ENCODE measurements around the gene DTYMK. TPM values are rescaled to one million over a fixed set of nuclear protein-coding genes. Genes with fewer than 3 reads are reported as not detected.

The DTYMK gene
- total RNA-seq, 1 experiment from 2014 or later, result 88.1 TPM

- Mint-ChIP-seq H3K27me3 (ENCODE audit: low read depth) (no peaks in the 10 kb centered on the region), H3K9me3 (no peaks in the 10 kb centered on the region), H3K36me3 (peaks cover 37% of the 10 kb centered on the region), H3K27ac (no peak overlapping the region), H3K4me1 (no peaks in the 10 kb centered on the region), H3K4me3 (no peak overlapping the region)
- ATAC-seq, result no peak
- DNase-seq (ENCODE audit: low spot score), result no peak
- TF ChIP-seq SOX15 (CRISPR knock-in tag; IDR thresholded peaks at IDR 0.05), result no peak
- no peak for TF ChIP-seq MXD4 (CRISPR knock-in tag; IDR thresholded peaks at IDR 0.05; ENCODE audit: borderline replicate concordance)
- TF ChIP-seq ZNF512 (CRISPR knock-in tag; IDR thresholded peaks at IDR 0.05; ENCODE audit: borderline replicate concordance), result no peak
- no peak for TF ChIP-seq E2F1 (CRISPR knock-in tag; IDR thresholded peaks at IDR 0.05)
- TF ChIP-seq TCF7 (CRISPR knock-in tag; IDR thresholded peaks at IDR 0.05; ENCODE audit: low read depth), result no peak
- TF ChIP-seq RELA (CRISPR knock-in tag; IDR thresholded peaks at IDR 0.05; ENCODE audit: borderline replicate concordance), result no peak
- no peak for TF ChIP-seq FOXK1 (CRISPR knock-in tag; IDR thresholded peaks at IDR 0.05)
- no peak for TF ChIP-seq ETV6 (CRISPR knock-in tag; IDR thresholded peaks at IDR 0.05)
- TF ChIP-seq TP53 (CRISPR knock-in tag; IDR thresholded peaks at IDR 0.05), result no peak
- TF ChIP-seq NFYB (CRISPR knock-in tag; conservative IDR thresholded peaks at IDR 0.05; ENCODE audit: low read depth), result no peak
- TF ChIP-seq ZNF138 (CRISPR knock-in tag; conservative IDR thresholded peaks at IDR 0.05), result no peak
- TF ChIP-seq OVOL2 (CRISPR knock-in tag; IDR thresholded peaks at IDR 0.05; ENCODE audit: borderline replicate concordance), result no peak
- TF ChIP-seq MYBL2 (CRISPR knock-in tag; IDR thresholded peaks at IDR 0.05), result no peak
- TF ChIP-seq ARID4B (CRISPR knock-in tag; IDR thresholded peaks at IDR 0.05; ENCODE audit: borderline replicate concordance), result no peak
- TF ChIP-seq ZNF532 (CRISPR knock-in tag; IDR thresholded peaks at IDR 0.05; ENCODE audit: borderline replicate concordance), result no peak
- no peak for TF ChIP-seq FOXP4 (CRISPR knock-in tag; IDR thresholded peaks at IDR 0.05)
- TF ChIP-seq ZNF232 (CRISPR knock-in tag; IDR thresholded peaks at IDR 0.05), result no peak
- CTCF ChIA-PET, result no interaction called here
- POLR2A ChIA-PET, result no interaction called here
Observed at GRCh38 chr2:241660593-241661213, 25.9 kb downstream of the DTYMK start.
